ENCODE measurements around the gene CCDC124. TPM values are rescaled to one million over a fixed set of nuclear protein-coding genes. Genes with fewer than 3 reads are reported as not detected.

CCDC124 gene
- polyA plus RNA-seq, 1 donor (not counting 4 experiments of a cell fraction or from before 2014, with no cell fraction given), result 58.7 TPM

GRCh38 chr19:17936379-17936778 is 3.6 kb downstream of the CCDC124 start:
- peaks cover 12% of the 10 kb centered on the region for H3K4me1 ChIP-seq (ENCODE audit: control insufficient read depth, extremely low read depth, insufficient read depth, low read length)
- H3K27me3 ChIP-seq (ENCODE audit: control insufficient read depth, extremely low read depth, insufficient read depth, low read length), result no peaks in the 10 kb centered on the region
- H2AFZ ChIP-seq (ENCODE audit: control insufficient read depth, low read length), result no peak overlapping the region
- H4K20me1 ChIP-seq (ENCODE audit: control insufficient read depth, extremely low read depth, insufficient read depth, low read length), result peaks cover 3% of the 10 kb centered on the region
- FAIRE-seq (no peak), DNase-seq (ENCODE audit: low read depth, low spot score) (no peak)
- dilution Hi-C loops (cut with MboI; ENCODE audit: extremely low pct_ligation_motif_present, low sequenced_read_pairs), result no loop called here
- H3K36me3 ChIP-seq (ENCODE audit: control insufficient read depth in 2 of 2, extremely low read depth in 1 of 2, insufficient read depth in 2 of 2, low read length in 2 of 2), result peaks cover 2 to 7% of the 10 kb centered on the region in 2 experiments
- no peak overlapping the region for H3K9ac ChIP-seq (ENCODE audit: control insufficient read depth, extremely low read depth, insufficient read depth, low read length)
- H3K4me2 ChIP-seq (ENCODE audit: control insufficient read depth, extremely low read depth, insufficient read depth, low read depth, low read length), result no peak overlapping the region
- no peaks in the 10 kb centered on the region for H3K9me1 ChIP-seq (ENCODE audit: control insufficient read depth, extremely low read depth, insufficient read depth, low read length)
- no peak overlapping the region for H3K27ac ChIP-seq (ENCODE audit: control insufficient read depth, insufficient read depth, low read length)
- H3K79me2 ChIP-seq (ENCODE audit: control insufficient read depth, insufficient read depth, low read length), result peaks cover 19% of the 10 kb centered on the region
- TF ChIP-seq EZH2 (IDR thresholded peaks at IDR 0.05; ENCODE audit: low read length) (no peak), CTCF (optimal IDR thresholded peaks at IDR 0.05 in 1 of 3, IDR thresholded peaks at IDR 0.05 in 1 of 3, conservative IDR thresholded peaks at IDR 0.05 in 1 of 3; ENCODE audit: extremely low read depth in 1 of 3, insufficient read depth in 2 of 3, low read length in 3 of 3) (no peak)
- H3K4me3 ChIP-seq (ENCODE audit: control insufficient read depth in 2 of 3, extremely low read depth in 1 of 3, insufficient read depth in 2 of 3, low read depth in 1 of 3, low read length in 3 of 3), result no peak overlapping the region
- no peaks in the 10 kb centered on the region for H3K9me3 ChIP-seq (ENCODE audit: control insufficient read depth, low read depth, low read length)

- peaks cover 4 to 7% of the 10 kb centered on the region in 2 experiments for H3K36me3 ChIP-seq (ENCODE audit: control insufficient read depth in 2 of 2, extremely low read depth in 1 of 2, insufficient read depth in 2 of 2, low read length in 2 of 2)
- H4K20me1 ChIP-seq (ENCODE audit: control insufficient read depth, extremely low read depth, insufficient read depth, low read length), result peaks cover 3% of the 10 kb centered on the region
- no peak overlapping the region for H2AFZ ChIP-seq (ENCODE audit: control insufficient read depth, low read length)
- no peaks in the 10 kb centered on the region for H3K9me3 ChIP-seq (ENCODE audit: control insufficient read depth, low read depth, low read length)
- H3K4me2 ChIP-seq (ENCODE audit: control insufficient read depth, extremely low read depth, insufficient read depth, low read depth, low read length), result no peak overlapping the region
- DNase-seq (ENCODE audit: low read depth, low spot score) (no peak), FAIRE-seq (no peak)
- H3K79me2 ChIP-seq (ENCODE audit: control insufficient read depth, insufficient read depth, low read length), result peaks cover 19% of the 10 kb centered on the region
- TF ChIP-seq EZH2 (IDR thresholded peaks at IDR 0.05; ENCODE audit: low read length) (no peak), CTCF (optimal IDR thresholded peaks at IDR 0.05 in 1 of 3, IDR thresholded peaks at IDR 0.05 in 1 of 3, conservative IDR thresholded peaks at IDR 0.05 in 1 of 3; ENCODE audit: extremely low read depth in 1 of 3, insufficient read depth in 2 of 3, low read length in 3 of 3) (no peak)
- no peaks in the 10 kb centered on the region for H3K9me1 ChIP-seq (ENCODE audit: control insufficient read depth, extremely low read depth, insufficient read depth, low read length)
- H3K9ac ChIP-seq (ENCODE audit: control insufficient read depth, extremely low read depth, insufficient read depth, low read length), result no peak overlapping the region
- no peak overlapping the region for H3K4me3 ChIP-seq (ENCODE audit: control insufficient read depth in 2 of 3, extremely low read depth in 1 of 3, insufficient read depth in 2 of 3, low read depth in 1 of 3, low read length in 3 of 3)
- no peaks in the 10 kb centered on the region for H3K27me3 ChIP-seq (ENCODE audit: control insufficient read depth, extremely low read depth, insufficient read depth, low read length)
- H3K27ac ChIP-seq (ENCODE audit: control insufficient read depth, insufficient read depth, low read length), result peak overlapping the region; percentile 33
- dilution Hi-C loops (cut with MboI; ENCODE audit: extremely low pct_ligation_motif_present, low sequenced_read_pairs), result no loop called here
- H3K4me1 ChIP-seq (ENCODE audit: control insufficient read depth, extremely low read depth, insufficient read depth, low read length), result peaks cover 2% of the 10 kb centered on the region
These were observed 4.6 kb downstream of the CCDC124 start for GRCh38 chr19:17937371-17937900.
